D721Med (cell line): ENCODE data around the gene CPNE2.

Source experiments
- DNase-seq: peaks from one replicate; pipeline ENCODE4 v3.0.0; 2011; ENCODE audit warnings: low spot score; ENCODE audit not compliant: insufficient read length
- FAIRE-seq: peaks from 2 replicates; lab custom pipeline; 2011; peaks lifted over from hg19 to GRCh38; lab: Jason Lieb, UNC
- CTCF ChIP-seq: IDR thresholded peaks from 2 replicates; pipeline ENCODE4 v1.5.1; 2012; ENCODE audit warnings: mild to moderate bottlenecking, control low read depth; ENCODE audit not compliant: insufficient read depth; ENCODE audit errors: missing control alignments

Gene CPNE2

GRCh38 chr16:57091975-57092785, at the start of gene CPNE2:
CPNE2 (plus strand) TSS chr16:57092583; CDS start chr16:57110743, 18,160 bp downstream.
- no peak for FAIRE-seq
- peak; percentile 36 for DNase-seq
- TF ChIP-seq CTCF: peak; percentile 17

- DNase-seq (no peak), FAIRE-seq (no peak)
- no peak for TF ChIP-seq CTCF
Measured at GRCh38 chr16:57043248-57043647, 49.1 kb upstream of the CPNE2 start.

GRCh38 chr16:57044931-57045693, 47.3 kb upstream of the CPNE2 start:
- TF ChIP-seq CTCF: no peak
- DNase-seq (no peak), FAIRE-seq (no peak)

- DNase-seq (no peak), FAIRE-seq (no peak)
- TF ChIP-seq CTCF: peak; percentile 63
Measured at GRCh38 chr16:57045694-57046381, 46.5 kb upstream of the CPNE2 start.

- DNase-seq: no peak
- no peak for TF ChIP-seq CTCF
- FAIRE-seq: no peak
Measured at GRCh38 chr16:57048095-57048494, 44.3 kb upstream of the CPNE2 start.

- DNase-seq: no peak
- no peak for FAIRE-seq
- no peak for TF ChIP-seq CTCF
Measured at GRCh38 chr16:57049678-57050077, 42.7 kb upstream of the CPNE2 start.
